Progenitor cell of endocrine pancreas (in vitro differentiated cells): Measurements from ENCODE around the gene SLC15A2. TPM values are rescaled to one million over a fixed set of nuclear protein-coding genes. Genes with fewer than 3 reads are reported as not detected.

Experiments used
- DNase-seq: peaks from one replicate; pipeline ENCODE4 v3.0.0; 2021; ENCODE audit warnings: low spot score; ENCODE audit not compliant: unreplicated experiment
- H3K27ac Mint-ChIP-seq: 2 replicates; pipeline ENCODE4 v1.8.0; 2021; ENCODE audit warnings: mild to moderate bottlenecking, moderate library complexity, mixed read lengths
- H3K27me3 Mint-ChIP-seq: 2 replicates; pipeline ENCODE4 v1.8.0; 2021; ENCODE audit warnings: mixed read lengths
- H3K36me3 Mint-ChIP-seq: 2 replicates; pipeline ENCODE4 v1.8.0; 2022; ENCODE audit warnings: mixed read lengths; ENCODE audit not compliant: insufficient read depth
- H3K4me1 Mint-ChIP-seq: 2 replicates; pipeline ENCODE4 v1.8.0; 2021; ENCODE audit warnings: low read depth, mixed read lengths
- H3K4me3 Mint-ChIP-seq: 2 replicates; pipeline ENCODE4 v1.8.0; 2021; ENCODE audit warnings: low read depth, mild to moderate bottlenecking, moderate library complexity, mixed read lengths
- H3K9me3 Mint-ChIP-seq: 2 replicates; pipeline ENCODE4 v1.8.0; 2021; ENCODE audit warnings: low read depth, mixed read lengths
- total RNA-seq: library from RNA; stranded (reverse); gene quantifications from 2 replicates; pipeline ENCODE4 v1.2.1, GENCODE V29; 2021
- TF ChIP-seq, protein P1 (sequence below): fragments of 200-600 bp; sonication (generic); IDR thresholded peaks from one replicate; pipeline ENCODE4 v1.5.0; 2021; ENCODE audit warnings: antibody characterized with exemption, mild to moderate bottlenecking; ENCODE audit not compliant: unreplicated experiment

The SLC15A2 gene
- total RNA-seq, 1 donor from 2014 or later, result 4.2 TPM

DNA sequence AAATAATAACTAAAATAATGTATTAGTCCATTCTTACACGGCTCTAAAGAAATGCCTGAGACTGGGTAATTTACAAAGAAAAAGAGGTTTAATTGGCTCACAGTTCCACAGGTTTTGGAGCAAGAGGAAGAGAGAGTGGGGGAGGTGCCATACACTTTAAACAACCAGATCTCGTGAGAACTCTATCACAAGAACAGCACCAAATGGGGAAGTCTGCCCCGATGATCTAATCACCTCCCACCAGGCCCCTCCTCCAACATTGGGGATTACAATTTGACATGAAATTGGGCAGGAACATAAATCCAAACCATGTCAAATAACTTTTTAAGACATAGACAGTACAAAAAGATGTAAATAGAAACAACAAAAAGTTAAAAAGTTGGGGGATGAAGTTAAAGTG is 64.6 kb downstream of the SLC15A2 start:
- no peaks in the 10 kb centered on the region for H3K36me3 Mint-ChIP-seq
- no peak for DNase-seq
- H3K4me1 Mint-ChIP-seq, result no peaks in the 10 kb centered on the region
- H3K27me3 Mint-ChIP-seq, result no peaks in the 10 kb centered on the region
- TF ChIP-seq, protein P1, sequence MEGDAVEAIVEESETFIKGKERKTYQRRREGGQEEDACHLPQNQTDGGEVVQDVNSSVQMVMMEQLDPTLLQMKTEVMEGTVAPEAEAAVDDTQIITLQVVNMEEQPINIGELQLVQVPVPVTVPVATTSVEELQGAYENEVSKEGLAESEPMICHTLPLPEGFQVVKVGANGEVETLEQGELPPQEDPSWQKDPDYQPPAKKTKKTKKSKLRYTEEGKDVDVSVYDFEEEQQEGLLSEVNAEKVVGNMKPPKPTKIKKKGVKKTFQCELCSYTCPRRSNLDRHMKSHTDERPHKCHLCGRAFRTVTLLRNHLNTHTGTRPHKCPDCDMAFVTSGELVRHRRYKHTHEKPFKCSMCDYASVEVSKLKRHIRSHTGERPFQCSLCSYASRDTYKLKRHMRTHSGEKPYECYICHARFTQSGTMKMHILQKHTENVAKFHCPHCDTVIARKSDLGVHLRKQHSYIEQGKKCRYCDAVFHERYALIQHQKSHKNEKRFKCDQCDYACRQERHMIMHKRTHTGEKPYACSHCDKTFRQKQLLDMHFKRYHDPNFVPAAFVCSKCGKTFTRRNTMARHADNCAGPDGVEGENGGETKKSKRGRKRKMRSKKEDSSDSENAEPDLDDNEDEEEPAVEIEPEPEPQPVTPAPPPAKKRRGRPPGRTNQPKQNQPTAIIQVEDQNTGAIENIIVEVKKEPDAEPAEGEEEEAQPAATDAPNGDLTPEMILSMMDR, result no peak
- H3K27ac Mint-ChIP-seq, result no peak overlapping the region
- no peak overlapping the region for H3K4me3 Mint-ChIP-seq
- H3K9me3 Mint-ChIP-seq, result peaks cover 5% of the 10 kb centered on the region

DNA sequence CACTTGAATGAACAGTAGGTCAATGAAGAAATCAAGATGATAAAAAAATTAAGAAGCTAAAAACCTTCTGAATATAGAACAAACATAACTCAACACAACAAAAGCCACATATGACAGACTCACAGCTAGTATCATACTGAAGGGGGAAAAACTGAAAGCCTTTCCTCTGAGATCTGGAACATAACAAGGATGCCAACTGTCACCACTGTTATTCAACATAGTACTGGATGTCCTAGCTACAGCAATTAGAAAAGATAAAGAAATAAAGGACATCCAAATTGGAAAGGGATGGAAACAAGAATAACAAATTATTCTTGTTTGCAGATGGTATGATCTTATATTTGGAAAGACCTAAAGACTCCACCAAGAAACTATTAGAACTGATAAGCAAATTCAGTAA is 67.1 kb downstream of the SLC15A2 start:
- no peak overlapping the region for H3K27ac Mint-ChIP-seq
- H3K4me1 Mint-ChIP-seq, result no peaks in the 10 kb centered on the region
- peaks cover 1% of the 10 kb centered on the region for H3K36me3 Mint-ChIP-seq
- TF ChIP-seq, protein P1, result no peak
- no peak for DNase-seq
- H3K27me3 Mint-ChIP-seq, result no peaks in the 10 kb centered on the region
- no peak overlapping the region for H3K4me3 Mint-ChIP-seq
- H3K9me3 Mint-ChIP-seq, result peaks cover 7% of the 10 kb centered on the region

DNA sequence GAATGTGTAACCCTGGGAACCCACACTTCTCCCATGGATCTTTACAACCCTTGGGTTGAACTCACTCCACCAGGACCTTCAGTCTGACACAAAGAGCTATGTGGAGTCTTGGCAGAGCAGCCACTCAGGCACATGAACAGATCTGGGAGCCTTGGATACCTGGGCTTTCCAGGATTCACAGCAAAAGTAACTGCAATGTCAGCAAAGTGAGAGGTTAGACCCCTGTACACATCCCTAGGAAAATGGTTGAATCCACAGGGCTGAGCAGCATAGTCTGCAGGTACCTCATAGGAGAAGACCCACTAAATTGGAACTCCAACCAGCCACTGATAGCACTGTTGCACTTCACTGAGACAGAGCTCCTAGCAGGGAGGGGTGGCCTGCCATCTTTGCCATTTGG is 68.2 kb downstream of the SLC15A2 start:
- Mint-ChIP-seq H3K36me3 (peaks cover 4% of the 10 kb centered on the region), H3K27me3 (no peaks in the 10 kb centered on the region), H3K4me3 (no peak overlapping the region), H3K4me1 (no peaks in the 10 kb centered on the region), H3K9me3 (peaks cover 13% of the 10 kb centered on the region), H3K27ac (no peak overlapping the region)
- TF ChIP-seq, protein P1, result no peak
- DNase-seq, result no peak

DNA sequence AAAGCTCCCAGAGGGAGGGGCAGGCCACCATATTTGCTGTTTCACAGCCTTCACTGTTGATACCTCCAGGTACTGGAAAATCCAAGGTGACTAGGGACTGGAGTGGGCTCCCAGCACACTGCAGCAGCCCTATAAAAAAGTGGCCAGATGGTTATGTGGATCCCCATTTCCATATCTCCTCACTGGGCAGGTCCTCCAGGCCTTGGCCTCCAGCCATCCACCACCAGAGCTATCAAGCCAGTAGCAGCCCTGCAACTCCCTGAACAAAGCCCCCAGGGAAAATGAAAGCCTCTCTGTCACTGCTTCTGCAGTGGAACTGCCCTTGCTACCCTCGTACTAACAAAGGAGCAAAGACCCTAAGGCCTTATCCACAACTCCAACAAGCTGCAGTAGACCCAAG is 69.4 kb downstream of the SLC15A2 start:
- Mint-ChIP-seq H3K4me3 (no peak overlapping the region), H3K27me3 (no peaks in the 10 kb centered on the region), H3K27ac (no peak overlapping the region), H3K9me3 (peaks cover 16% of the 10 kb centered on the region), H3K4me1 (no peaks in the 10 kb centered on the region), H3K36me3 (peaks cover 4% of the 10 kb centered on the region)
- DNase-seq, result no peak
- TF ChIP-seq, protein P1, result no peak

DNA sequence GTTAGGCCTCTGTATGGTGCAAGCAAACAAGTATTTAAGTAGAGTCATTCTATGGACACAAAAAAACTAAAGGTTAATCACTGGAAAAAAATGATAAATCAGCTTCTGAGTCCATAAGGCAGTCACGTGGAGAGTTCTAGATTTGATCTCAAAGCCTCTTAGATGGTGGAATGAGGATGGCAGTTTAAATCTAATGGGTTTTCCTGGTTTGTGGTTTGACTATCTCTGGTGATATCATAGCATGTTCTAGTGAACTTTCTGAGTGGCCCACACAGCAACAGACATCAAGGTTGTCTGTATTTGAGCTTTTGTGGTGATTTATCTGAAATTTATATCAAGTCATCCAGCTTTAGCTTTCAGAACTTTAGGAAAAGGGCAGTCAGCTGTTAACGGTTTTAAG is 75.4 kb downstream of the SLC15A2 start:
- peaks cover 35% of the 10 kb centered on the region for H3K9me3 Mint-ChIP-seq
- no peak overlapping the region for H3K27ac Mint-ChIP-seq
- no peaks in the 10 kb centered on the region for H3K27me3 Mint-ChIP-seq
- peaks cover 6% of the 10 kb centered on the region for H3K36me3 Mint-ChIP-seq
- H3K4me1 Mint-ChIP-seq, result peaks cover 10% of the 10 kb centered on the region
- no peak overlapping the region for H3K4me3 Mint-ChIP-seq
- DNase-seq, result no peak
- TF ChIP-seq, protein P1, result no peak

DNA sequence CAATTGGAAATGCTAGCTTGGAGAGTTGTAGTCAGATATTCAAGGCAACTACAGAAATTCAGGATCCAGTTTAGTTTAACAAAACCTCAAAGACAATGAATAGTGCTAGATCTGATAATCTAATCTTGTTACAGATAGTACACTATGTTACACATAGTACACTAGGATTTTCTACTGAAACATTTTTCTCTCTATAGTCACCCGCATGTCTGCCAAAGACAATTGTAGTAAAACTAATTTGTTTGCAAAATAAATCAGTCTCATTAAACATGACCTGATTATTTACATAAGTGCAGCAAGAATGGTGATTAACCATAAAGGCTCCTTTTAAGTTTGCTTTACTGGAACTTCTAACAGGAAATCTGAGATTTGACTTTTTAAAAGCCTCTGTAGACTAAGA is 75.8 kb downstream of the SLC15A2 start:
- no peak for DNase-seq
- H3K27me3 Mint-ChIP-seq, result no peaks in the 10 kb centered on the region
- no peak overlapping the region for H3K4me3 Mint-ChIP-seq
- peaks cover 39% of the 10 kb centered on the region for H3K9me3 Mint-ChIP-seq
- no peak overlapping the region for H3K27ac Mint-ChIP-seq
- TF ChIP-seq, protein P1, result no peak
- peaks cover 10% of the 10 kb centered on the region for H3K4me1 Mint-ChIP-seq
- peaks cover 6% of the 10 kb centered on the region for H3K36me3 Mint-ChIP-seq
